C1 segment of cervical spinal cord (tissue), 14 donors: ENCODE data around the gene CCNB2.

Source experiments
- DNase-seq, 14 donors: peaks; one replicate each; lab custom pipeline; 2025; lab: John Stamatoyannopoulos, UW

CCNB2 gene

DNA sequence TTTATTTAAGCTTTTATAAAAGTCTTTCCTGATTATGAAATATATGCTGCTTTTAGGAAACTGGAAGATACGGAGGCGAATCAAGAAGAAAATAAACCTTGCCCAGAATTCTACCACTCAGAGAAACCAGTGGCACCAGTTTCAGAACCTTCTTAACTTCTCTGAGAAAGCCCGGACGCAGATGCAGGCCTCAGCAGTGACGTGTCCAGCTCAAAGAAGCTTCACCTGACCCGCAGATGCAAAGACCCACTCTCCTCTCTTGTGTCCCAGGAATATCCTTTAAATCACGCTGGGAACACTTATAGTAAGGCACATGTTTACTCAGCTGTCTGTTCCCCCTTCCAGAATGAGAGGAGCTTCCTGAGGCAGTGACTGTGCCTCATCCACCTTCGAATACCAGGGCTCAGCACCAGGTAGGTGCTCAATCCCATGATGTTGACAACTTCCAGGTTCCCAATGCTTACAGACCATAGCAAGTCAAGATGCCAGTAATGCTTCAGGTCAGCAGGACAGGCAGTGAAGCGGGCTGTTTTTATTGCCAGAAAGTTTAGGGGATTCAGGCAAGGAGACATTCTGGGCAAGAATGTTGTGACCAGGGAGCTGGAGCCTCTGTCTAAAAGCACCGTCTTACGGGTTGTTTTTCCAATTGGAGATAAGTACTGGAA lies 61.8 kb downstream of the CCNB2 start:
- DNase-seq: no peak

DNA sequence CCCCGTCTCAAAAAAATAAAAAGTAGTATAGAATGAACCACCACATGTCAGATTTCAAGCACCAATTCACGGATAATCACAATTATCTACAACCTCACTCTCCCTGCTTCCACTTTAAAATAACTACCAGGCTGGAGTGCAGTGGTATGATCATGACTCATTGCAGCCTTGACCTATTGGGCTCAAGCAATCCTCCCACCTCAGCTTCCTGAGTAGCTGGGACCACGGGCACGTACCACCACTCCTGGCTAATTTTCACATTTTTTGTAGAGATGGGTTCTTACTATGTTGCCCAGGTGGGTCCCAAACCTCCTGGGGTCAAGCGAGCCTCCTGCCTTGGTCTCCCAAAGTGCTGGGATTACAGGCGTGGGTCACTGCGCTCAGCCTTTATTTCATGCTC lies 63.6 kb downstream of the CCNB2 start:
- no peak for DNase-seq

DNA sequence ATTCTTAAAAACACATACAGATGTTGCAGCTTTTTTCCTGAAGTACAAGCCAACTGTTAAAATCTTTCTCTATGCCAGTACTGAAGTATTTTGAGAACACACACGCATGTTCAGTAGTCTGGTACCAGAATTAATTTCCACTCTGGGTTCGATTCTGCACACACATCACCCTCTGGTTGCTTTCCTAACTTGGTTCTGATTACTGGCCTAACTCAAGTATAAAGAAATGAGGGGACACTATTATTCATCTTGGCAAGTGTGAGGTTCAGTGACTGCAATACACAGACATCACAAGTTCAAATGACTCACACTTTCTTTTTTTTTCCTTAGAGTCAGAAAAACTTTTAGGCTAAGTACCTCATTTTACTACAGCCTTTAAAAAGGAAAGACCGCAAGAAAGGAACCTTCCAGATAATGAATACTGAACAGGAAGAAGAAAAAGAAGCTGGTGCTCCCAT lies 64.3 kb downstream of the CCNB2 start:
- DNase-seq: peak in 1 of 14 donors; percentile 23

- peak in 10 of 14 donors; percentile 17 to 80 (median 54) for DNase-seq
Observed at GRCh38 chr15:59170295-59171066, 65.5 kb downstream of the CCNB2 start.

GRCh38 chr15:59171067-59171397 lies 66.1 kb downstream of the CCNB2 start:
- no peak for DNase-seq

DNA sequence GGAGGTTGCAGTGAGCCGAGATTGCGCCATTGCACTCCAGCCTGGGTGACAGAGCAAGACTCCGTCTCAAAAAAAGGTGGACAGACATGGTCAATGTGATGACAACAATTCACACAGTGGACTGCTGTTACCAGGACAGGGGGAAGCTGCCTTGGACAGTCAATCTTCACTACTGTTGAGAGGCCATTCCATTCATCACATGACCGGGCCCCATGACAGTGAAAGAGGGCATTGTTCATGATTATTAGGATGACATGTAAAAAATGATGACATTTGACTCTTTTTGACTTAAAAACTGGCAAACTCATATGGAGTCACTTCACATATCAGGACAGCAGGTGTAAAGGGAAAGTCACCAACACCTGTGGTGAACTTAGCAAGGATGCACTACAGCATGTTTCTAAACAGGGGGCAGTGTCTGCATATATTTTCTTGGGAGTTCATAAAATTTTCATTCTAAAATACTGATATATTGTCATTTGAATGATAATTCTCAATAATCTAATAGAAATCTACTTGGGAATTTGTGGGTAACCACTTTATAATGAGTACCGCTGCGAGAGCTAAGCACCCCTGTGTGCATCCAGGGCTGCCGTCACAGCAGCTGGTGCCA lies 67.4 kb downstream of the CCNB2 start:
- no peak for DNase-seq

- no peak for DNase-seq
Observed at GRCh38 chr15:59173194-59173593, 68.2 kb downstream of the CCNB2 start.

DNA sequence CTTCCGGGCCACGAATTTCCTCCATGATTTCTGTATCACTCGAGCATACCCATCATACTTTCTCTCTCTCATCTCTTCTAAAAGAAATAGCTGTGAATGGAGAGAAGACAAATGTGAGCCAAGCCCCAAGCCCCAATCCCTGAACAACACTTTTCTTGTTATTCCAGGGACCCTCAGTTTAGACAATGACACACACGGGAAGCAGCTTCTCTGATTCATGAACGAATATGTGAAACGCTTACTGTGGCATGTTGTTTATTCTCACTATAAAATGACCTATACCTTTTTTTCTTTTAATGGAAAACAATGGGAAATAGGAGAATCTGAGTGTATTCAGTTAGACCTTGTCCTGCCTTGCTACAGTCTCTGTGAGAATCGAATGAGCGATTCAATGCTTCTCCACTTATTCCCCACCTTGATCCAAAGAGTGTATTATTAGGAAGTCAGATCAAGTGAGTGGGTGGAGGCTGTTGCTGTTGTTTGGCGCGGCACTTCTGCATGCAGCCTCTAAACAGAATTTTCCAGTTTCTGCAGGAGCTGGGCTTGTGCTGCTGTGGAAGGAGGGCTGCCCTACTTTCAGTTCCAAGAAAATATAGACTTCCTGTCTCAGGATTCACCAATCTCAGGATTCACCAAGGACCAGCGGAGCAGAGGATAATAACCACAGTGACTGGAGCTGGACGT lies 69.3 kb downstream of the CCNB2 start:
- DNase-seq: no peak
